ENCODE data around the gene RANBP17.

- TF ChIP-seq POLR2A (IDR thresholded peaks at IDR 0.05): no peak
- TF ChIP-seq CTCF (IDR thresholded peaks at IDR 0.05): no peak
- TF ChIP-seq POLR2AphosphoS5 (IDR thresholded peaks at IDR 0.05): no peak
These were observed 400.1 kb downstream of the RANBP17 start for GRCh38 chr5:171261904-171262303.
